Hepatocyte (in vitro differentiated cells): Measurements from ENCODE around the gene ZNF764.

Experiments used
- CTCF ChIP-seq: fragments of 200-600 bp; sonication (generic); IDR thresholded peaks from 2 replicates; pipeline ENCODE4 v1.5.1; 2016; ENCODE audit warnings: antibody characterized with exemption, mild to moderate bottlenecking; ENCODE audit not compliant: poor library complexity
- EZH2 ChIP-seq: fragments of 200-600 bp; sonication (generic); IDR thresholded peaks from 2 replicates; pipeline ENCODE4 v1.6.1; 2016; ENCODE audit warnings: antibody characterized with exemption, mild to moderate bottlenecking, borderline replicate concordance
- EZH2phosphoT487 ChIP-seq: fragments of 200-600 bp; sonication (generic); IDR thresholded peaks from one replicate; pipeline ENCODE4 v1.6.1; 2018; ENCODE audit warnings: antibody characterized with exemption, mild to moderate bottlenecking, low read depth, moderate library complexity; ENCODE audit not compliant: unreplicated experiment, severe bottlenecking

DNA sequence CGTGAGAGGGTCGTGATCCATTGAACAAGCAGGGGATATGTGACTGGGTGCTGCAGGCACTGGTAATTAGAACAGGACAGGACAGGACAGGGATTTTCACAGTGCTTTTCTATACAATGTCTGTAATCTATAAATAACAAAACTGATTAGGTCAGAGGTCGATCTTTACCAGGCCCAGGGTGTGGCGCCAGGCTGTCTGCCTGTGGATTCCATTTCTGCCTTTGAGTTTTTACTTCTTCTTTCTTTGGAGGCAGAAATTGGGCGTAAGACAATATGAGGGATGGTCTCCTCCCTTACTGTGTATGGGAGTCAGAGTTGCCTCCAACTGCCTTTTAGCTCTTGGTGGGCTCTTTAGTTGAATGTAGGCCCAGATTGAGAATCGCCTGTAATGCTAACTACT lies 1.5 kb upstream of the ZNF764 start:
- TF ChIP-seq CTCF (no peak), EZH2phosphoT487 (no peak), EZH2 (no peak)
